SKM-1 treated with dmso at 0.1 percent for 144 hours (cell line): ENCODE data around the gene WIPF2.
A peak's percentile ranks its signal among the peaks of the same experiment; 100 is the strongest.

Source experiments
- DNase-seq: peaks from one replicate; lab custom pipeline; 2025; ENCODE audit not compliant: unreplicated experiment; lab: John Stamatoyannopoulos, UW

Gene WIPF2

DNA sequence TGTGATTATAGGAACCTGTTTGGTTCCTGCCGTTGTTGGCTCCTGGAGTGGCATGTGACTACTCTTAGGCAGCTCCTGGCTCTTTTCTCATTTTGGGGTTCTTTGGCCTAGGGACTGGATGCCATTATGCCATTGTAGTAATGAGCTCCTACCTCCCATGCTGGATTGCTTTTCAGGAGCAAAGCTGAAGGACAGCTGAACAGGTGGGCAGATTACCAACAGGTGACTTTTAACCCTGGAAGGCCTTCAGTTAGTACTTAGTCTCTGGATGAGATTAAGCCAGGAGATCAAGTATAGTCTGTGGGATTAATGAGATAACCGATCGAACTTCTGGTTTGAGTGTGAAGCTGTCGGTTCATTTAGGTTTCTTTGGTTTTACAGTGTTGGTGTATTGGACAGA, 25.2 kb downstream of the WIPF2 start:
- DNase-seq, result no peak

DNA sequence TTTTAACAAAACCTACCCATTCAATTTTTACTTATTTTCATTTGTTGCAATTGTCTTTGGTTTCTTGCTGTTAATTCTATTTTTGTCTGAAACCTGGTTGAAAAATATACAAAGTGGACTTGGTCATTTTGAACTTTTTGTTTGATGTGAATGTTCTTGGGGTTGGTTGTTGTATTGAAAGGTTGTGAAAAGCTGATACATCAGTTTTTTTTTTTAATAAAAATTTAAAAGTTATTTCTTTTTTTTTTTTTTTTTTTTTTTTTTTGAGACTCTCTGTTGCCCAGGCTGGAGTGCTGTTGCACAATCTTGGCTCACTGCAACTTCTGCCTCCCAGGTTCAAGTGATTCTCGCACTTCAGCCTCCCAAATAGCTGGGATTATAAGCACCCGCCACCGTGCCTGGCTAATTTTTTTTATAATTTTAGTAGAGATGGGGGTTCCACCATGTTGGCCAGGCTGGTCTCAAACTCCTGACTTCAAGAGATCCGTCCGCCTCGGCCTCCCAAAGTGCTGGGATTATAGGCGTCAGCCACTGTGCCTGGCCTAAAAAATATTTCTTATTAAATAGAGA, 28.9 kb downstream of the WIPF2 start:
- no peak for DNase-seq

DNA sequence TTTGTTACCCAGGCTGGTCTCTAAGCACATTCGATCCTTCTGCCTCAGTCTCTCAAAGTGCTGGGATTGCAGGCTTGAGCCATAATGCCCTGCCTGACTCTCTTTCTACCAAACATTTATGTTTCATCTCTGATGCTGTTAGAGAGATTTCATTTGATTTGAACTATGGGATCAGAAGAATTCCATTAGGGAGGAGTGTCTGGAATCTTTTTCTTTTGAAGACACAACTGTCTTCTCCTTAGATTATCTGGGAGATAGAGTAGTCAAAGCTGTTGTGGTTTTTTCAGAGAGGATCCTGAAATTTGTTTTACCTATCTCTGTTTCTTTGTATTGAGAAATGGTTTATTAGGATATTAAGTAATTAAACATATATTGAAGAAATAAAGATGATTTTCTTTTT, 29.4 kb downstream of the WIPF2 start:
- no peak for DNase-seq

DNA sequence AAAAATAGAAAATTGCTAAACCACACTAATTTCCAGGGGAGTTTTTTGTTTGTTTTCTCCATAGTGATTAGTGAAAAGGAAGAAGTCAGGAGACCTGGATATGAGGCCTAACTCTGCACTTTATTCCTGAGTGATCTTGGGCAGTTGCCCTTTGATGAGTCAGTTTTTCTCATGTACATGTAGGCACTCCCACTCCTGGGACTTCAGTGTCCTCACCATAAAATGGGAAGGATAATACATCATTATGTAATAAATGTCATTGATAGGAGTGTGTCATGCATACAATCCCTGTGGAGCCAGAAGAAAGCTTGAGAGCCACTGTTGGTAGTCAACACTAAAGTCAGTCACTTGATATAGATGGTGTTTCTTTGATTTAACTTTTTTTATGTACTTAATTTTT, 32.5 kb downstream of the WIPF2 start:
- no peak for DNase-seq

DNA sequence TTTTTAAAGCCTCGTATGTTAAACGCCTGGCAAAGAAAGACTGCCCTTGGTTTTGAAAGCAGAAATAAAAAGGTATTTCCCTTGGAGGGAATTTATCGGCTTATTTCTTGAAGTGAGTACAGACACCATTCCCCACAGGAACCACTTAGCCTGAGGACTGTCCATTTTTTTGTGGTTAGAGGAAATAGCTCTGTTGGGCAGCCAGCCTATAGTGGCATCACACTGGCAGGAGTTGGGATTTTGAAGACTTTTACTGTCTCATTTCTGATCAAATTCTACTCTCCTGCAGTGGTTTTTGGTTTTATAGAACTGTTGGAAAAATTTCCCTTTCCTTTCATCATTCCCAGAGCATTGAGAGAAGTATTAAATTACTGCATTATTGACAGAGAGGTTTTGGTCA, 34.5 kb downstream of the WIPF2 start:
- no peak for DNase-seq

DNA sequence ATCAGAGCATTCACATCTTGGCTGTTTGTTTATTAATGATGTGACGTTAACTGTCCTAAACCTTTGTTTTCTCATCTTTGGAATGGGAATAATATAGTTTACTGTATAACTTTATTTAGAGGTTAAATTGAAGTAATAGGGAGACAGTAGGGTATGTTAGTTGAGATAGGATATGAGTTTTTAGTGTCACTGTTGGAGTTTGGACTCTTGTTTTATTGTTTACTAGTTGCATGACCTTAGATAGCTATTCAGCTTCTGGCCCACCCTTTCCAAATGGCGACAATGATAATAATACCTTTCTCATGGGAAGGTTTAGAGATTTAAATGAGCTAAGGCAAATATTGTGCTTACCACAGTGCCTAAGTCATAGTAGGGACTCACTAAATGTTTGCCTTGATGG, 40.4 kb downstream of the WIPF2 start:
- no peak for DNase-seq

DNA sequence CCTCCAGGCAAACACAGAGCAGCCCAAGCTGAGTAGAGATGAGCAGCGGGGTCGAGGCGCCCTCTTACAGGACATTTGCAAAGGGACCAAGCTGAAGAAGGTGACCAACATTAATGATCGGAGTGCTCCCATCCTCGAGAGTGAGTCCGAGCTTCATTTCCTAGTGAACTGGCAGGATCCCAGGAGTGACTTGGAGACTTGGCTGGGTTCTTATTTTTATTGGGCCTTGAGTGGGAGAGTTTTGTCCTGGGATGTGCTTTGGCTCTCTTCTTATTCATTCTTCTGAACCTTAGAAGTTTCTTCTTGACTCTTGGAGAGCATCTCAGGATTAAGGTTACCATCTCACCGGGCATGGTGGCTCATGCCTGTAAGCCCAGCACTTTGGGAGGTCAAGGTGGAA, 41.4 kb downstream of the WIPF2 start:
- DNase-seq, result no peak

DNA sequence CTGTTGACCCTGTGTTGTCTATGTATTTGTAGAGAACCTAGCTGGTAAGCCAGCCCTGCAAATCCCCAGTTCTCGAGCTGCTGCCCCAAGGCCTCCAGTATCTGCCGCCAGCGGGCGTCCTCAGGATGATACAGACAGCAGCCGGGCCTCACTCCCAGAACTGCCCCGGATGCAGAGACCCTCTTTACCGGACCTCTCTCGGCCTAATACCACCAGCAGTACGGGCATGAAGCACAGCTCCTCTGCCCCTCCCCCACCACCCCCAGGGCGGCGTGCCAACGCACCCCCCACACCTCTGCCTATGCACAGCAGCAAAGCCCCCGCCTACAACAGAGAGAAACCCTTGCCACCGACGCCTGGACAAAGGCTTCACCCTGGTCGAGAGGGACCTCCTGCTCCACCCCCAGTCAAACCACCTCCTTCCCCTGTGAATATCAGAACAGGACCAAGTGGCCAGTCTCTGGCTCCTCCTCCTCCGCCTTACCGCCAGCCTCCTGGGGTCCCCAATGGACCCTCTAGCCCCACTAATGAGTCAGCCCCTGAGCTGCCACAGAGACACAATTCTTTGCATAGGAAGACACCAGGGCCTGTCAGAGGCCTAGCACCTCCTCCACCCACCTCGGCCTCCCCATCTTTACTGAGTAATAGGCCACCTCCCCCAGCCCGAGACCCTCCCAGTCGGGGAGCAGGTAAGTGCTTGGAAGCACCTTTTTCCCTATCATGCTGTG, 45.5 kb downstream of the WIPF2 start:
- no peak for DNase-seq

DNA sequence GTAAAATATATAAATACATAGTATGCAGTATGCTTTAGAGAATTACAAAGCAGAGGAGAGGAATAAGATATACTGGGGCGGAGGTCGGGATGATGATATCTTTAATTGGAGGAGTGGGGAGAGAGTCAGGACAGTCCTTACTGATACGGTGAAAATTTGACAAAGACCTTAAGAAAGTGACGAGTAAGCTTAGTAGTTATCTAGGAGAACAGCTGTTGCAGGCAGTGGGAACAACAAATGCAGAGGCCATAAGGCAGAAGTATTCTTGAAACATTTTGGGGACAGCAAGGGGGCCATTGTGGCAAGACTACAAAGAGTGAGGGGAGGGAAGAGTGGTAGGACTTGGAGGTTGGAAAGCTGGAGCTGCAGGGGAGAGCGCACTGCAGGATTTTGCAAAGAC, 46.2 kb downstream of the WIPF2 start:
- DNase-seq, result no peak

DNA sequence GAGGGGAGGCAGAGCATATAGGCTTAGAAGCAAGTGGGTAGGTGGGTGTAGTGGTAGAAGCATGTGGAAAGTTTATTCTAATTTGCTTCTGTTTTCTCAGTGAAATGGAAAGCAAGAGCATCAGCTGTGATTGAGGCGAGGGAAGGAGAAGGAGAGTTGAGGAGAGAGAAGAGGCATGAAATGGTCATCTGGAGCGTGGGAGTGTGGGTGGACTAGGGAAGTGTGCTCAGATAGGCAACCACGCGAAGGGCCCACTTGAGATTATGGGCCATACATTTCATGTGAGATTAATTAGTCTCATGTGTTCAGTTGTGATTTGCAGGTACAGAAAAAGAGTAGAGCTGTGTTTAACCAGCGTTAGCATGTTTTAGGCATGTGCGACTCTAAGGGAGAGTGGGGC, 47.8 kb downstream of the WIPF2 start:
- no peak for DNase-seq

DNA sequence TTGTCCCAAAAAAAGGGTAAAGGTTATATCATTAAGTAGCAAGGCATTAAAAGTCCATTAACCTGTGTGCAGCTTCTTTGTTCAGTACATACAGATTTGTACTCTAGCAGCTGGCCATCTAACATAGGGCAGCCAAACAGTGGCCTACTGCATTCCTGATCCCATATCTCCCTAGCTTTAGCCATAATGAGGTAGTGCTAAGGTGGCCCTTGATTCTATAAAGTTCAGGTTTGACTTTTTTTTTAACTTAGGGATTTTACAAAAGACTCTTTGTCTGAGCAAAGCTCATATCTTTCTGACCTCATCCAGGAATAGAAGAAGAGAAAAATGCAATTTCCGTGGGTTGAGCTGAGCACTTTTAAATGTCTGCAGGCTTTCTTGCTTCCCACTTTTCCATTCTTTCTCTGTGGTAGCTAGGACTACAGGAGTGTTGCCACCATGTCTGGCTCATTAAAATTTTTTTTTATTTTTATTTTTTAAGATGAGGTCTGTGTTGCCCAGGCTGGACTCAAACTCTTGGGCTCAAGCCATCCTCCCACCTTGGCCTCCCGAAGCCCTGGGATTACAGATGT, 49.1 kb downstream of the WIPF2 start:
- no peak for DNase-seq

DNA sequence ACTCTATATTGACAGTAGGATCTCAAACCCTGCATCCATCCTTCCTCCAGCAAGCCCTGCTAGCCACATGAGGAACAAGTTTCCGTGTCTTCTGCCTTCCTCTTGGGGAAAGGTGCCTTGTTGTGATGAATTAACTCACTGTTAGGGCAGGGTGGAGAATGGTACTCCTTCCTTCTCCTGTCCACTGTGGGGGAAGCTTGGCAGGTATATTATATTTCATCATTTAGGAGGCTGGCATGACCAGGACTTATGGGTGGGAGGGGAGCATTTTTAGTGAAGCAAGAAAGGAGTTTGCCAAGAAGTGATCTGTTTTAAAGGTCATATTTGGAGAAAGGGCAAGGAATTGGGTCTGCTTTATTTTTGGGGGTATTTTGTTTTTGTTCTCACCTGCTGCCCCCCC, 59.3 kb downstream of the WIPF2 start:
- no peak for DNase-seq

DNA sequence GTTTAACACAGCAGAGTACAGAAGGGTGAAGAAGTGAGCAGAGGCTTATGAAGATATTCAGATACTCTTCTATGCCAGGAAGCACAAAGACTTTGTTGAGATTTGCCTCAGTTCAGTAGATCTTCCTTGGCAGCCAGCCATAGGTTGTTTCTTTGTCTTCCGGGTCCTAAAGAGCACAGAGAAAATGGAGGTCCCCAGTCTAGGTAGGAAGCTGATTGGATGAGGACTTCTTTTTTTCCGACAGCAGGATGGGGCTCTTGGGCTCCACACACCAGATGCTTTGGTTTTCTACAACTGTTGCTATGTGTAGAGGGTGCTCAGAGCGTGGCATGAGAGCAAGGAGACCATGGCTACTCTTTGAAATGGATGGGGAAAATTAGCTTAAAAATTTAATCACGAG, 60.3 kb downstream of the WIPF2 start:
- DNase-seq, result no peak

DNA sequence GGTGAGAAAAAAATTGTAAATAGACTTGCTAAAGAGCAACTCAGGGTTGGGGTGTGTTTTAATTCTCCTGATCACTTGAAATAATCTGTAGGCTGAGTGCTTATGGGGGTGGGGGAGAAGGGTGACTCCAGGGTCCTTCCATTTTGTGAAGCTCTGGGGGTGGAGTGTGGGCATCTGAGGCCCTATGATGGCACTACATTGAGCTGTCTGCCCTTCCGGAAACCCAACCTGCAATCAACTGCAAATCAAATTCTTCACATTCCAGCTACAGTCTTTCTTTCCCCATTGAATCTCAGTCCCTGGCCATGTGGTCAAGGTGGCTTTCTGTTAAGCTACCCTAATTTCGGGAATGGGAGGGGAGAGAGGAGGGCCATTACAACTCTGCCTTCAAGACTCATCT, 62.6 kb downstream of the WIPF2 start:
- DNase-seq, result no peak

DNA sequence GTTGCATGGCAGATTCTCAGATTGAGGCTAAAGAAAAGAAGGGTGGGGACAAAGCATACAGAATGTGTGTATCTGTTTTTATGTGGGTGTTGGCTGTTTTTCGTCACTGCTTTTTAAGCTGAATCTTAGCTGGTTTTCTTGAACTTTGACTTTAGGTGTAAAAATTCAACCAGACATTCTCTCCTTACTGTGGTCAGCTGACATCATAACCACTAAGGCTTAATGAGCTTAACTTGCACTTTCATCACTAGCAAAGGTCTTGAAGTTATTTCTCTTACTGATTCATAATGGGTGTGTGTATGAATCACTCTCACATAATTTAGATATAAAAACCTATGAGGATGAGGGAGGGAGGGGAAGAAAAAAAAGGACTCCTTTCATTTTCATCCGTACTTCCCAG, 64.6 kb downstream of the WIPF2 start:
- no peak for DNase-seq

DNA sequence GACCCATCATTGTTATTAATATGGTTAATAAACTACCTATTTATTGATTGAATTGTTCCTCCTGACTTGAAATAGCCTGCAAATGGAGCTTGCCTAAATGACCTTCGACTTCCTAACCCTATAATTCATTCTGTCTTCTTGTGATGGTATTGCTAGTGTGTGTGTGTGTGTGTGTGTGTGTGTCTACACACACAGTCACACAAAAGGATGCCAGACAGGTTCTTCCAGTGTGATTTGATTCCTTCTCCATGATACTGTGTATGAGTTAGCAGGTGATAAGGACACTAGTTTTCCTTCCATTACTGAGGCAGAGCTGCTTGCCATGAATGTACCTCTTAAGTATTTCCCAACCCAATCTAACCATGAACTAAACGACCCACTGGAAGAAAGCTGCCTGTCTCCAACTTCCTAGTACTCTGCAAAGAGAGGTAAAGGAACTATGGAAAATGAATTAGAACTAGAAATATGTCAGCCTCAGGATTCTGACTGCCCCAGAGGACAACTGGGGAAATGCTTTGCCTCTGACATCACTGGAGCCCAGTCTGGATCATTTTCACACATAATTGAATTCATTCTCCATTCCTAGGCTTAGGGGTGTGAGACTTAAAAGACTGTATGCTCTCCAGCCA, 65.1 kb downstream of the WIPF2 start:
- DNase-seq, result no peak

DNA sequence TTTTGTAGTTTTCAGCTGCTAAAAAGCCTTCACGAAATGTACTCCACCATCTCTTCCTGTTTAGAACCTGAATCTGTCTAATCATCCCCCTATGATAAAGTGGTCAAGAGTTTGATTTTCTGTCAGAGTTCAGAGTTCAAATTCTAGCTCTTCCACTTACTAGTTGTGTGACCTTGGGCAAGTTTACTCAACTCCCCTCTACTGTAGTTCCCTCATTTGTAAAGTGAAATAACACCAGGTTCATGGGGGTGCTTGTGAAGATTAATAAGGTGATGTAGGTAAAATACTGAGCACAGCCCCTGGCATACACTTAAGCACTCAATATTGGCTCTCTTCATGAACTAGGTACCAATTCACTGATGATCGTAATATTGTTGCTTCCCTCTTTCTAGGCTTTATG, 67.4 kb downstream of the WIPF2 start:
- DNase-seq, result no peak

DNA sequence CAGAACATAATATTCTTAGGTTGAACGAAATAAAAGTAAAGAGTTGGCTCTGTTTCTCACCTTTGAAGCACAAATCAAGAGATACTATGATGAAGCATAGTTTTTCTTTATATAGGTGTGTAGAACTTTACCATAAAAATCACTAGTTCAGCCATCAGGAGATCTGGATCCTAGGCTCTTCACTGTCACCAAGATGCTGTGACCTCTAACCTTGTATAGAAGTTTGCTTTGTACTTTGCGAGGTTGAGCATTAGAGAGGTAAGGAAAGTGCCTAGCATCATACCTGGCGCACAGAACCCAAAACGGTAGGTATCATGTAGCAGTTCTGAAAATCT, 68.0 kb downstream of the WIPF2 start:
- DNase-seq, result no peak

DNA sequence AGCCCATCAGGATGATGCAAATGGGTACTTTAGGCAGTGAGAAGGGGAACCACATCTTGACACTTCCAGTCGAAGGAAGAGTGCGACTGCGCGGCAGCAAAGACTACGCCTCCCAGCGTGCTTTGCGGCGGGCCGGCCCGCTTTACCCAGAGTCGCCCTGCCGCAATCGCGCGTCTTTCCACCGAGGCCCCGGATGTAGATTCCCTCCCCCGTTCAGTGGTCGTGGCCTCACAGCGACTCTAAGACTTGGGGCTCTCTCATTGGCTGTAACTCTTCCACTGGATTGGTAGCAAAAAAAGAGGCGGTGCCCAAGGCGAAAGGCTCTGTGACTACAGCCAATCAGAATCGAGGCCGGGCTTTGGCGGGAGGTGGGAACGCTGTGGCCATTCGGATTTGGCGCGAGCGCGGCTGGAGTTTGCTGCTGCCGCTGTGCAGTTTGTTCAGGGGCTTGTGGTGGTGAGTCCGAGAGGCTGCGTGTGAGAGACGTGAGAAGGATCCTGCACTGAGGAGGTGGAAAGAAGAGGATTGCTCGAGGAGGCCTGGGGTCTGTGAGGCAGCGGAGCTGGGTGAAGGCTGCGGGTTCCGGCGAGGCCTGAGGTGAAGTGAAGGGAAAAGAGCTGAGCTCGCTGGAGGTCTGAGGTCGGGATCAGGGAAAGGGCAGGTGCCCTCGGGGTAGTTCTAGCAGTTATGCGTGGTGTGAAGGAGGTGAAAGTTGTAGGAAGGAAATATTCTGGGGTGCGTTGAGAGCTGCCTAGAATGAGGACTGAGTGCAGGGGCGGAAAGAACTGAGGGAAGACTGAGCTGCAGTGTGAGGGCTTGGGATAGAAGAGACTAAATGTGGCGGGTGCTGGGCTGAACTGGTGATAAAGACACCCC, 68.6 kb downstream of the WIPF2 start, which contains the start of gene CDC6:
Gene CDC6 (plus strand): TSS at position 386 of the 876 bp plus-strand sequence. CDS start 1,542 bp downstream, outside the sequence.
- peak; percentile 99 for DNase-seq

DNA sequence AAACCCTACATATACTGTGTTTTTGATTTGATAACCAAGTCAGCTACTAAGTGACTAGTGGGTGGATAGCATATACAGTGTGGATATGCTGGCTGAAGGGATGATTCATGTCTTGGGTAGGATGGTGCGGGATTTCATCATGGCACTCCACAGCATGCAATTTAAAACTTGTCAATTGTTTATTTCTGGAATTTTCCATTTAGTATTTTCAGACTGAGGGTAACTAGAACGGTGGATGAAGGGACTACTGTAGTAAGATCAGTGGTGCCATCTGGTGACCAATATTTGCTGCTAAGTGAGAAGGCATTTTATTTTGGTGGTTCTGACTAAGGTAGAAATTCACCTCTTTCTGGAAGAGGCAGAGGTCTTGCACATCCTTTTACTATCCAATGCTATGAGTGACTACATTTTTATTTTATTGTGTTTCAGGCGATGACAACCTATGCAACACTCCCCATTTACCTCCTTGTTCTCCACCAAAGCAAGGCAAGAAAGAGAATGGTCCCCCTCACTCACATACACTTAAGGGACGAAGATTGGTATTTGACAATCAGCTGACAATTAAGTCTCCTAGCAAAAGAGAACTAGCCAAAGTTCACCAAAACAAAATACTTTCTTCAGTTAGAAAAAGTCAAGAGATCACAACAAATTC, 71.7 kb downstream of the WIPF2 start:
- peak; percentile 56 for DNase-seq

DNA sequence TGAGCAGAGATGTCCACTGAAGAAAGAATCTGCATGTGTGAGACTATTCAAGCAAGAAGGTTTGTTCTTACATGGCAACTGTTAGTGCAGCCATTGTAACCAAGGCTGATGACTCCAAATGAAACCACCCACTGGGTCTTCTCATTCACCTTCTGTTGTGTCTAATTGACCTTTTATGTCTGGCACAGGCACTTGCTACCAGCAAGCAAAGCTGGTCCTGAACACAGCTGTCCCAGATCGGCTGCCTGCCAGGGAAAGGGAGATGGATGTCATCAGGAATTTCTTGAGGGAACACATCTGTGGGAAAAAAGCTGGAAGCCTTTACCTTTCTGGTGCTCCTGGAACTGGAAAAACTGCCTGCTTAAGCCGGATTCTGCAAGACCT, 72.2 kb downstream of the WIPF2 start:
- DNase-seq, result no peak
